PC-3 (cell line): ENCODE measurements around the gene PCDH10.

ENCODE experiments used
- EZH2 ChIP-seq: fragments of 300-600 bp; sonication (generic); IDR thresholded peaks from one replicate; pipeline ENCODE4 v1.6.1; 2017; ENCODE audit warnings: antibody characterized with exemption, mild to moderate bottlenecking, low read length; ENCODE audit not compliant: unreplicated experiment
- EZH2phosphoT487 ChIP-seq: fragments of 300-600 bp; sonication (generic); IDR thresholded peaks from 2 replicates; pipeline ENCODE4 v1.6.1; 2018; ENCODE audit warnings: mild to moderate bottlenecking, antibody characterized with exemption, low read length, borderline replicate concordance
- TF ChIP-seq, protein P1 (sequence below): fragments of 300-600 bp; sonication (generic); conservative IDR thresholded peaks from 2 replicates; pipeline ENCODE4 v1.5.1; 2017; ENCODE audit warnings: antibody characterized with exemption, low read depth, mild to moderate bottlenecking, low read length

DNA sequence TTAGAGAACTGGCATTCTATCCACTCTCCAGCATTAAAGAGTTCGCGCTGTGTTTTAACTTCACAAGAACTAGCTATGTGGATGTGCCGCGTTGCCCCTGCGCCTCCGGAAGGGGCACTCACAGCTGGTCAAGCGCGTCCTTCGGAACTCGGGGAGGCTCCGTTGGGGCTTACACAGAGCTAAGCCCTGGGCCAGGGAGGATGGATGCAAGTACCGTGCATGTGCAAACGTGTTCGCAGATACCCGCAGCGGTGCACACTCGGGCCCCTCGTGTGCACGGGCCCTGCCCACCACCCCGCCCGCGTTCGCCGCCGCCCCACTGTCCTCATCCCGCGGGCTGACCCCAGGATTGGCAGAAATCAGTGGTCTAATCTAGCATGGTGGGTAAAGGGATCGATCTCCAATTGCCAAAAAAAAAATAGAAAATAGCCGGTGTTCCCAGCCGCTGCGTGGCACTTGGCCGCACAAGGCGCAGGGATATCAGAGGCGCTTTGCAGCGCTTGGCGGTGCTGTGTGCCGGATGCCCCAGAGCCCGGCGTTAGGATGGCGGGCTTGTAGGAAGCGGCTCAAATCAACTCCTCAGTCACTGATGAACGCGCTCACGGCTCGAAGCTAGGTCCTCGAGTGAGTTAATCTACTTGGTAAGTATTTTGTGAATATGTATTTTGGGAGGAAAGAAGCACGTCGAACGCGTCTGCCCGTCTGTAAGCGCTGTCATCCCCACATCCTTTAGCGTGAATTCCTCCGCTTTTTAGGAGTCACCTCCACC is 989 bp upstream of the PCDH10 start:
- TF ChIP-seq EZH2 (no peak), EZH2phosphoT487 (no peak)
- TF ChIP-seq, protein P1, sequence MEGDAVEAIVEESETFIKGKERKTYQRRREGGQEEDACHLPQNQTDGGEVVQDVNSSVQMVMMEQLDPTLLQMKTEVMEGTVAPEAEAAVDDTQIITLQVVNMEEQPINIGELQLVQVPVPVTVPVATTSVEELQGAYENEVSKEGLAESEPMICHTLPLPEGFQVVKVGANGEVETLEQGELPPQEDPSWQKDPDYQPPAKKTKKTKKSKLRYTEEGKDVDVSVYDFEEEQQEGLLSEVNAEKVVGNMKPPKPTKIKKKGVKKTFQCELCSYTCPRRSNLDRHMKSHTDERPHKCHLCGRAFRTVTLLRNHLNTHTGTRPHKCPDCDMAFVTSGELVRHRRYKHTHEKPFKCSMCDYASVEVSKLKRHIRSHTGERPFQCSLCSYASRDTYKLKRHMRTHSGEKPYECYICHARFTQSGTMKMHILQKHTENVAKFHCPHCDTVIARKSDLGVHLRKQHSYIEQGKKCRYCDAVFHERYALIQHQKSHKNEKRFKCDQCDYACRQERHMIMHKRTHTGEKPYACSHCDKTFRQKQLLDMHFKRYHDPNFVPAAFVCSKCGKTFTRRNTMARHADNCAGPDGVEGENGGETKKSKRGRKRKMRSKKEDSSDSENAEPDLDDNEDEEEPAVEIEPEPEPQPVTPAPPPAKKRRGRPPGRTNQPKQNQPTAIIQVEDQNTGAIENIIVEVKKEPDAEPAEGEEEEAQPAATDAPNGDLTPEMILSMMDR, result no peak
